ENCODE data around the gene AANAT.

Gene AANAT

GRCh38 chr17:76442341-76443338 lies 24.8 kb upstream of the AANAT start:
- no peak for DNase-seq (ENCODE audit: low spot score)

DNA sequence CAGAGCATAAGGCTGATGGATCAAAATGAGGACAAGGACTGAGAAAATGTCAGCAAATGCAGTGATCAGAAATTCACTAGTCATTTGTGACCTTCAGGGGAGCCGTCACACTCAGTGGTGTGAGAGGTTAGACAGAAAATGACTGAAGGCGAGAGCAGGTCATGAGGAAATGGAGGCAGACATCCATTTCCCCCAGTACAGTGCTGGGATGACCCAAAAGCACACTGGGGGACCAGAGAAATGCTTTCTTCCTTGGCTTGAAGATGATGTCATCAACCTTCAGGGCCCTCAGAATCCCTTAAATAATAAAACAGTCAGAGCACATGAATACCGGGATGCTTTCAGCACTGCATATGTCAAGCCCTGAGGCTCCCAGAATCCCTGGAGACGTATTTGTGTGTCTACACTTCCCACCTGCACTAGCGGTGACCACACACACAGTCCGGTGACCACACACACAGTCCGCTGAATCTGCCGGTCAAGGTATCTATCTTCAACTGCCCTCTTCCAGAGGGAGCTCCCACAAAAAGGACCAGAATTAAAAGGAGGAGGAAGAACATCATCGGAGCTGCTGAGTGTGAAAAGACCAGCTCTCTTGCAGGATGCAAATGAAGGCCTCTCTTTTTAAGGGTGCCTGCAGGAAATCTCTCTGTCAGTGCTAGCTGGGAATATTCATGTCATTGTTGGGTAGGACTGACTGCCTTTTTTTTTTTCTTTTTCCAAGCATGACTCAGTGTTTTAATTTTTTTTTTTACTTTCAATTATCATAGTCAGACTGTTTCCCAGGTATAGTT lies 22.7 kb upstream of the AANAT start:
- no peak for DNase-seq (ENCODE audit: low spot score)

GRCh38 chr17:76445697-76446448 lies 21.5 kb upstream of the AANAT start:
- no peak for DNase-seq (ENCODE audit: low spot score)

GRCh38 chr17:76446449-76447231 lies 20.8 kb upstream of the AANAT start:
- peak; percentile 67 for DNase-seq (ENCODE audit: low spot score)

DNA sequence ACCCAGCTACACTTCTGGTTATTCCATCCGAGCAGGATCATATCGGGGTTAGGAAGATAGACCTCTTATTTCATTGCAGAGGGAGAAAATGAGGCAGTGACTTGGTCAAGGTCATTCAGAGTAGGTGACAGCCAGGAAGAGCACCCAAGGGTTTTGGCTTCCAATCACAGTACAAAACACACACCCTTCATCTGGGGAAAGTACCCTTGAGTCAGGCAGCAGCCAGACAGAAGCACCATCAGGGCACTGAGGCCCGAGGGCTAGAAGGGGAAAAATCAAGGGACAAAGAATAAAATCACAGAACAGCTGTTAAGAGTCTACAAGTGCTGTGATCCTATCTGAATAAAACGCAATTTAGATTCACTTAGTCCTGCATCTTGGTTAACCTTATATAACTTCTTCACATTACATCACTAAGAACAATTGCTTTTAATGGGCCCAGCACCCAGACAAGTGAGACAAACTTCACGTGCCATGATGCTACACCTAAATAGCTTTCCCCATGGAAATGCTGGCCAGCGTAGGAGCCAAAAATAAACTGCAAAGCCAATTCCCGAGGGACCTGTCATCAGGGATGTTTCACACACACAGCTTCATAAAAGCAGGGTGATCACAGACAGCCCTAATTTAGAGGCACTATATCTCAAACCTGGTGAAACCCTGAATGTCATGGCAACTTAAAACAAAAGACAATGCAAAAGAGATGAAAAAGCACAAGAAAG lies 19.3 kb upstream of the AANAT start:
- DNase-seq (ENCODE audit: low spot score), result no peak

DNA sequence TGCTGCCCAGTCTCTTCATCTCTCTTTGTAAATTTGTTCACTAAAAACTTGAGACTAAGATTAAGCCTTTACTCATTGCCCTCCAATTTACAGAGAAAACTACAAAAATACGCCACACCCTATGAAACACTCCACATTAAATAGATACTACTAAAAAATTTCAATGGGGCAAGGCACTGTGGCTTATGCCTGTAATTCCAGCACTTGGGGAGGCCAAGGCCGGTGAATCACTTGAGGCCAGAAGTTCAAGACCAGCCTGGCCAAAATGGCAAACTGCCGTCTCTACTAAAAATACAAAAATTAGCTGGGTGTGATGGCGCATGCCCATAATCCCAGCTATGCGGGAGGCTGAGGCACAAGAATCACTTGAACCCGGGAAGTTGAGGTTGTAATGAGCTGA lies 18.3 kb upstream of the AANAT start:
- no peak for DNase-seq (ENCODE audit: low spot score)

DNA sequence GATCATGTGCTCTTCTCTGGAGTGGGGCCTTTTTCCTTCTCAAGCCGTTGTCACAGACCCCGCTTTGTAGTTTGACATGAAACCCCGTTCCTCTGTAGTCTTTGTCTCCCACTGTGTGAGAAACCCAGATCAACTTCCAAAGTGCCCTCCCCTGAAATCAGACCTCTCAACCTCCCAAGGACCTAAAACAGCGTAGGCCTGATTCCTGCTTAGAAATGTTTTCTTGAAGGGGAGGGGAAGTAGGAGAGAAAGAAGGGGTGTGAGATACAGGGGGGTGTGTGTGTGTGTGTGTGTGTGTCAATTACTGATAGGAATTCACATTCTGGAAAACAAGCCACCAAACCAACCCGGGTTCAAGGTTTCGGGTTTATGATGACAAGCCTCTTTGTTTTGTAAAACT lies 15.9 kb upstream of the AANAT start:
- DNase-seq (ENCODE audit: low spot score), result no peak

GRCh38 chr17:76452127-76452659 lies 15.2 kb upstream of the AANAT start:
- DNase-seq (ENCODE audit: low spot score), result no peak

DNA sequence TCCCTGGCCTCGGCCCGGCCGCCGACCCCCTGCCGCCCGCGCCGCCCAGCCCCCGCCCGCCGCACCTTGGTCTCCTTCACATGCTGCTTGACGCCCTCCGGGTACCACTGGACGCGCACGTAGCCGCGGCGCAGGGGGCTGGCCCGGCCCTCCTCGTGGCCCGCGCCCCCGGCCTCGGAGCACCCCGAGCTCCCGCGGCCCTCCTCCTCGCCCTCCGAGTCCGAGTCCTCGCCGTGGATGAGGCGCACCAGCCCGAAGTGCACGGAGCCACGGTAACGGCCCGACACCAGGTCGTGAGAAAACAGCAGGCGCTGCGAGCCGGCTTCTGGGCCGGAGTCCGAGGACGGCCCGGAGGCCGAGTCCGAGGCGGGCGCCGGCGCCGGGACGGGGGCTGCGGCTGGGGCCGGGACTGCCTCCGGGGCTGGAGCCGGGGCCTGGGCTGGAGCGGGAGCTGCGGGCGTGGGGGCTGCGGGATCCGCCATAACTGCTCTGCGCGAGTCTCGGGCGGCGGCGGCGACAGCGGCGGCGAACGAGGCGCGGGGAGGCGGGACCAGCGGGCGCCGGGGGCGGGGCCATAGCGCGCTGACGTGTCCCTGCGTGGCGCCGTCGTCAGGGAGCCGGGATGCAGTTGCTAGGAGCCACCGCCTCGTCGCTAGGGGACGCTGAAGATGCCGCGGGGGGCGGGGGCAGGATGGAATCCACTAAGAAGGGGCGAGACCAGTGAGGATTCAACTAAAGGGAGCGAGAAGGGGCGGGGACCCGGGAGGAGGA lies 14.6 kb upstream of the AANAT start, which contains the start of gene UBE2O:
UBE2O (minus strand) TSS at position 493 of the 771 bp plus-strand sequence; CDS start at position 482, 11 bp downstream.
- DNase-seq (ENCODE audit: low spot score), result peak; percentile 98

DNA sequence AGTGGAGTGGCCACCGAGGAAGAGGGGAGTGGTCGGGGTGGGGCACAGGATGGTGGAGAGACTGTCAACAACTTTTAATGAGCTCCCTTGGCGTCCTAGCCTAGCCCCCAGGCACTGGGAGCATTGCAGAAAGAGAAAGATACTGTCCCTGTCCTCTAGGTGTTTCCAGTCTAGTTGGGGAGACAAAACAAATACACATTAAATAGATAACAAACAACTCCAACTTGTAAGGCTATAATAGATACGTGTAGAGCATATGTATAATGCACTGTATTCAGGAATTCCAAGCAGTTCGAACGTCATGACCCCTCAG lies 14.0 kb upstream of the AANAT start:
- DNase-seq (ENCODE audit: low spot score), result no peak

DNA sequence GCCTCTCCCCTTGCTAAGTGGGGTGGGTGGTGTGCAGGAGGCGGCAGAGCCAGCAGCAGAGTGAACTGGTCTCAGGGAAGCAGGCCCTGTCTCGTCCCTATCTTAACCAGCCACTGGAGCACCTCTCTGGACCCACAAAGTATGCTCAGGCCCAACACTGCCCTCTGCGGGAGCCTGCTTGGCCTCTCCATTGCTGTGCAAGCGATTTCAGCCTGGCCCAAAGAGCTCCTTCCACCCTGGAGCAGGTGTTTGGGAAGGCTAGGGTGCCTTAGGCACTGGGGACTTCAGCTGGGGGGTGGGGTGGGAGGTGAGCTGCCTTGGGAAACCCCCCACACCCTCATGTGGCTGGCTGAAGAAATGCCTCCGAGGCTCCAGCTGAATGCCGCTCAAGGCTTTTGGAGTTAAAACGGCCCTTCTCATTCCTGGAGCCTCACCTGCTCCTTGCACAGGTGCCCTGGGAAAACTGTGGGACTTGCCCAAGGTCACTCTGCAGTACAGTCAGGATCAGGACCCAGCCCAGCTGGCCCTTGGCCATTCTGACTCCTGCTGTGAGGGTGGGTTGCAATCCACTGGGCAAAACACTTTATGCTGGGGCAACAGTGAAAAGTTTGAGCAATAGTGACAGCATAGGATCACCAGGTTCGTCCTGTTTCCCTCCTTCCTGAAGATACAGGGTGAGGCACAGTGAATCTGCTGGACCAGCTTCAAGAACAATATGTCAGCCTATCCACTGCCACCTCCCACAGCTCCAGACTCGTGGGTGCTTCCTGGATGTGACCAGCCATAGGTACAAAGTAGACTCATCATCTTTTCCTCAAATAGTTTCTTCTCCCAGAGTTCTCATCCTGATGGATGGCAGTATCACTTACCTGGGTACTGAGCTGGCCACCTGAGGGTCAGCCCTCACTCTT lies 8.6 kb upstream of the AANAT start:
- peak; percentile 81 for DNase-seq (ENCODE audit: low spot score)

- no peak for DNase-seq (ENCODE audit: low spot score)
Measured at GRCh38 chr17:76459674-76460073, 7.7 kb upstream of the AANAT start.

GRCh38 chr17:76461765-76462555 lies 5.4 kb upstream of the AANAT start:
- no peak for DNase-seq (ENCODE audit: low spot score)

DNA sequence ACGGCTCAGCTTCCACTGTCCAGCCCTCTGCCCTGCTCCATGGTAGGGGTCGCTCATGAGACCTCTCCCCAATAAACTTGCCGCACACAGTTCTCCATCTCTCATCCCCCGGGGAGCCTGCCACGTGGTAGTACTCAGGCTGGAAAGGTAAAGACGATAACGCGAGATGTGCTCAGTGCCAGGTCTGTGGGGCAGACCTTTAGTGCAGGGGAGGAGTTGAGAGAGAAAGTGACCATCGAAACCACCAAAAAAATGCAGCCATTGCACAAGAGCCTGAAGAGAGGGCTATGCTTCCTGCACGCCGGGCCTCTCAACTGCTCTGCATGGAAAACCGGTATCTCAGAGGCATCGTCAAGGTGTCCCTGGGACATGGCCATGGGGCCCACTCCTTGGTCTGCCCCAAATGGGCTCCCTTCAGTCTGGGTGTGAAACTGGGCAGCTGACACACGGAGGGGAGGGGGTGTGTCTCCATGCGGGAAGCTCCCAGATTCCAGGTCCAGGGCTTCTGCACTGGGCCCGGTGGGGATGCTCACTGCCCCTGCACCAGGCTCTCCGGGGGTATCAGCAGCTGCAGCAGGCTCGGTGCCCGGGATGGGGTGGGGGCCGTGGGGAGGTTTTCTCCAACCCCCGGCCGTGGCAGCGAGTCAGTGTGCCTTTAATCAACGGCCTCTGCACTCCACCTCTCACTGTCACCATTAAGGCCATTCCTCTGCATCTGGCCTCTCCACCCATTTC lies 4.7 kb upstream of the AANAT start:
- no peak for DNase-seq (ENCODE audit: low spot score)

DNA sequence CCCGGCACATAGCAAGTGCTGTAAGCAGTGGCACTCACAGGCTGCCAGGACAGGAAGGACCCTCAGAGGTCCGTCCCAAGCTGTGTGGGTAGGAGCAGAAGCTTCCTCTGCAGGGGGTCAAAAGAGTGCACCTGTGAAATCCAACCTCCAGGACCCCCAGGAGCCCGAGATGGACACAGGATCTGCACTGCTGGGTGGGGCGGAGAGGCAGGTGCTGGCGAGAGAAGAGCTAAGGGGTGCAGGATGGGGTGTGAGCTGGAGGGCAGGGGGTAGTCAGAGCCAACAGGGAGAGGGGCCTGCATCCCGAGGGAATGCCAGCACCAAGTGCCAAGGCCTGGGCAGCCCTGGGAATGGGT lies 650 bp upstream of the AANAT start:
- DNase-seq (ENCODE audit: low spot score), result no peak

GRCh38 chr17:76467809-76468633 lies 618 bp downstream of the AANAT start:
- DNase-seq (ENCODE audit: low spot score), result no peak
